T-helper 2 cell treated with Interferon-gamma antibody and Interleukin-4, amounts not matched to agents 5 μg/mL and 100 μg/mL, for 36 hours (primary cell): Measurements from ENCODE around the gene REN.

Experiments used
- DNase-seq: peaks from one replicate; pipeline ENCODE4 v3.0.0; 2021; ENCODE audit warnings: low spot score
- H3K27ac Mint-ChIP-seq: one replicate; pipeline ENCODE4 v1.8.0; 2021; ENCODE audit warnings: mild to moderate bottlenecking, mixed read lengths
- H3K27me3 Mint-ChIP-seq: one replicate; pipeline ENCODE4 v1.8.0; 2021; ENCODE audit warnings: low read depth, mixed read lengths
- H3K36me3 Mint-ChIP-seq: one replicate; pipeline ENCODE4 v1.8.0; 2021; ENCODE audit warnings: low read depth, mixed read lengths
- H3K4me1 Mint-ChIP-seq: one replicate; pipeline ENCODE4 v1.8.0; 2021; ENCODE audit warnings: low read depth, mixed read lengths
- H3K4me3 Mint-ChIP-seq: one replicate; pipeline ENCODE4 v1.8.0; 2022; ENCODE audit warnings: mild to moderate bottlenecking, moderate library complexity, mixed read lengths
- H3K9me3 Mint-ChIP-seq: one replicate; pipeline ENCODE4 v1.8.0; 2021; ENCODE audit warnings: mixed read lengths

The REN gene

DNA sequence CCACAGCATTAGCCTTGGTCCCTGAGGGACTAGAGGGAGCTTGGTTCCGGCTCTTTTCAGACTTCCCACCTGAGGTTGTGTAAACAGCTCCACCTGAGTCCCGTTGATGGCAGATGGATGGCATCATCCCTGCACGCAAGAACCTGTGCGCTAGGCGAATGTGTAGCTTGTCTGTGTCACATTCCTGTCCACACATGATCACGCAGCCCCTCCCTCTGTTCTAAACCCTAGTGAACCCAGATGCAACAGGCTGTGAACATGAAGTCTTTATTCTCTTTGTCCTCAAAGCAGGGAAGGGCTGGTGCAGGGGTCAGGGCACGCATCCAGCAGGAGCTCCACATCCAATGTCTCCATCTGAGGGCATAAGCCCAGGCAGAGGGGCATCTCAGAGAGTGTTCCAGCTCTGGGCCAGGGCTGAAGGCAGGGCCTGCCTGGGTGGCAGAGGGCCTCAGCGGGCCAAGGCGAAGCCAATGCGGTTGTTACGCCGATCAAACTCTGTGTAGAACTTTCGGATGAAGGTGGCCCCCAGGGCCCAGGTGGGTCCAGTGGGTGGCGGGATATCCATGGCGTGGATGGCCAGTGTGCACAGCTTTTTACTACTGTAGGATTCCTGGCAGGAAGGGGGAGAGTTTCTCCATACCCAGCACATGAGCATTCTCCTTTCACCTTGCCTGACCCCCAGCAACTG, 11.4 kb downstream of the REN start:
- no peaks in the 10 kb centered on the region for H3K9me3 Mint-ChIP-seq
- no peak overlapping the region for H3K4me3 Mint-ChIP-seq
- peaks cover 32% of the 10 kb centered on the region for H3K27me3 Mint-ChIP-seq

GRCh38 chr1:204153667-204154066, 12.5 kb downstream of the REN start:
- Mint-ChIP-seq H3K27ac (no peak overlapping the region), H3K4me3 (no peak overlapping the region), H3K4me1 (no peaks in the 10 kb centered on the region), H3K27me3 (peaks cover 36% of the 10 kb centered on the region), H3K36me3 (no peaks in the 10 kb centered on the region), H3K9me3 (no peaks in the 10 kb centered on the region)
- DNase-seq: no peak

More for the DNA sequence above, 11.4 kb downstream of the REN start:
- Mint-ChIP-seq H3K4me1 (no peaks in the 10 kb centered on the region), H3K27ac (no peak overlapping the region), H3K36me3 (no peaks in the 10 kb centered on the region)
- no peak for DNase-seq

DNA sequence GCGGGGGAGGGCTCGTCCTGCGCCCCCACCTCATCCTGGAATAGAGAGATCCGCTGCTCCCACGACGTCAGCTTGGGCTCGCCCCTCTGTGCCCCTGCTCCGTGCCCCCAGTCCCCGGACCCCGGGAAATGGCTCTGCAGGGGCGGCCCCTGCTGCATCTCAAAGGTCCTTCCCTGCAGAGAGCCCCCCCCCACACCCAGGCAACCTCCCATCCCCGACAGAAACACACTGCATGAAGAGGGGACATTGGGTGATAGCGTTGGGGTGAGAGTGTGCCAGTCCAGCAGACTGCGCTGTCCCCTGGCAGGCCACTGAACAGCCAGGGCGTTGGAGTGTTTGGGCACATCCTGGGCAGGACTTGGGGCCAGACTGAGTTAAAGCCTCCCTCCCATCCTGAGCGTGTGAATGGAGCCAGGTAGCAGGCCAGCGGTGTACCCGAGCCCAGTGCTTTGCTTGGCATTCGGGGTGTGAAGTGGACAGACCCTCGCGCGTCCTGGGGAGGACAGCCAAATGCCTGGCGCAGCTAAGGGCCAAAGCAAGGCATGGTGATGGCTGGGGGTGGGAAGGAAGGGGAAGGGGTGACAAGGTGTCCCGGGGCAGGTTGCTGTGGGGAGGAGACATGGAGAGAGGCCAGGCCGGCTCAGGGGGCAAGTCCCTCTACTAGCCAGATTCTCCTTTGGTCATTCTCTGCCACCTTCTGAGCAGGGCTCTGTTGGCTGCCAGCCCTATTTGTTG, 13.7 kb downstream of the REN start:
- H3K9me3 Mint-ChIP-seq: no peaks in the 10 kb centered on the region
- no peak for DNase-seq
- H3K27me3 Mint-ChIP-seq: peaks cover 36% of the 10 kb centered on the region
- no peak overlapping the region for H3K27ac Mint-ChIP-seq
- no peaks in the 10 kb centered on the region for H3K36me3 Mint-ChIP-seq
- H3K4me1 Mint-ChIP-seq: no peaks in the 10 kb centered on the region
- H3K4me3 Mint-ChIP-seq: peak overlapping the region; percentile 56

DNA sequence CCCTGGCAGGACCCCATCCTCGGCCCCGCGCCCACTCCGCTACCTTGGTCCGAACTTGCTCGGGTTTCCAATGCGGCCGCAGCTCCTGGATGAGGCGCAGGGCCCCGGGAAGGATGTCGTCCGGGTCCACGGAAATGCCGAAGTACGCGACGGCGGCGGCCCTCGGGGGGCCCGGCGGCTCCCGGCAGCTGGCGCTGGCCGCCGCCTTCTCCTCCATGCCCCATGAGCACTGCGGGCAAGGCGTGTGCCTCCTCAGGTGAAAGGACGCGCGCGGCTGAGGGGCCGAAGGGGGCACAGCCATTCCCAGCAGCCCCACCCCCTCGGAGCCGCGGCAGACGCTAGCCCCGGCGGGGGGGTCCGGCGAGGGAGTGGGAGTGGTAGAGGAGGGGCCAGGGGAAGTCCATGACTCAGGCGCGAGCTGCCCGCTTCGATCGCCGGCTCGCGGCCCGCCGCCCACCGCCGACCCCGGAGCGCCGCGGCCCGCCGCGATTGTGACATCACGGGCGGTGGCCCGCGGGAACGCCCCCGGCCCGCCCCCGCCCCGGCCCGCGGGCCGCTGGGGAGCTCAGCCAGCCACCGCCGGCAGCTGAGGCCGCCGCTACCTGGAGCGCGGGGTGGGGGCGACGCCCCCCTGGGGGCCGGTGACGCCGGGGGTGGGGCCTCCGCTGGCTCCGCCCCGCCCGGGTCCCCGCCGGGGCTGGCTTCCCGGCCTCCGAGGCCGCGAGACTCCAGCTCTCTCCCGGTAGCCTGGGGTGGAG, 14.4 kb downstream of the REN start, which contains the start of gene ETNK2:
Gene ETNK2, minus strand, starts transcription at position 493 of the 758 bp plus-strand sequence. Its CDS starts 192 bp downstream, at position 301.
- Mint-ChIP-seq H3K4me1 (no peaks in the 10 kb centered on the region), H3K36me3 (no peaks in the 10 kb centered on the region), H3K4me3 (peak within 1 kb of the TSS; percentile 62), H3K27ac (no peak within 1 kb of the TSS), H3K27me3 (peaks cover 36% of the 10 kb centered on the region), H3K9me3 (no peaks in the 10 kb centered on the region)
- peak; percentile 50 for DNase-seq

DNA sequence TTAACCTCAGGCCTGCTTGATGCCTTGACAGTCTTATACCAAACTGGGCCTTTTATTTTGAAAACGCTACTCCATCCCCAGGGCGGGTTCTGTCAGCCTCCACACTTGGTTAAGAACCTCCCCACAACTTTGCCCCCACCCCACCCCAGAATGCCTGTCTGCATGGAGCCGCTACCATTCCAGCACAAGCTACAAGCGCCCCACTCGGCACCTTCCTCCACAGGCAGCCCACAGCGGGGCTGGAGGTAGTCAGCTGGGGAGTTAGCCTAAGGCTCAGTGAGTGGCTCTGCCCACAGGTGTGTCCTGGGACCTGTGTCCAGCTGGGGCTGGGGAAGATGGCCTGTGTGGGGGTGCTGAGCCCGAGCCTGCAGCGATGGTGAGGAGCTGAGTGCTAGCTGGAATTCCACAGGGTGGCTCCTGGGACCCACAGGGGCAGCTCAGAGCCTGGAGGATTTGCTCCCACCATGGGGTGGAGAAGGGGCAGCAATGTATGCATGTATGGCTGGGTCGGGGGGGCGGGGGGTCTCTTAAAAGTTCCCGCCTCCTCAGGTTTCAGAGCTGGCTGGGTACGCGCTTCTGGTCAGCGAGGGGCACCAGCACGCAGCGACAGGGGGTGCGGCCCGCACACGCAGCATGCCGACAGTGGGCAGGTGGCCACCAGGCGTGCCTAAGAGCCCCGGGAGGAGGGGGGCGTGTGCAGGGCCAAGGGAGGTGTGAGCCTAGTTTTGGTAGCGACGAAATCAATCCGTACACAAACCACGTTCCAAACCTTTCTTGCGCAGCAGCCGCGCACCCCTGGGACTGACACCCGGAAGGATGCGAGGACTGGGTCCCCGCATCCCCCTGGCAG, 15.2 kb downstream of the REN start:
- H3K36me3 Mint-ChIP-seq: no peaks in the 10 kb centered on the region
- H3K27ac Mint-ChIP-seq: no peak overlapping the region
- no peaks in the 10 kb centered on the region for H3K9me3 Mint-ChIP-seq
- H3K27me3 Mint-ChIP-seq: peaks cover 34% of the 10 kb centered on the region
- peak overlapping the region; percentile 62 for H3K4me3 Mint-ChIP-seq
- DNase-seq: no peak
- no peaks in the 10 kb centered on the region for H3K4me1 Mint-ChIP-seq

GRCh38 chr1:204149635-204150565, 16.2 kb downstream of the REN start:
- Mint-ChIP-seq H3K9me3 (no peaks in the 10 kb centered on the region), H3K36me3 (no peaks in the 10 kb centered on the region), H3K27me3 (peaks cover 35% of the 10 kb centered on the region), H3K27ac (no peak overlapping the region), H3K4me1 (no peaks in the 10 kb centered on the region), H3K4me3 (peak overlapping the region; percentile 27)
- no peak for DNase-seq

- H3K27me3 Mint-ChIP-seq: peaks cover 30% of the 10 kb centered on the region
- no peak overlapping the region for H3K4me3 Mint-ChIP-seq
- H3K4me1 Mint-ChIP-seq: no peaks in the 10 kb centered on the region
- no peak overlapping the region for H3K27ac Mint-ChIP-seq
- H3K9me3 Mint-ChIP-seq: no peaks in the 10 kb centered on the region
- H3K36me3 Mint-ChIP-seq: no peaks in the 10 kb centered on the region
- no peak for DNase-seq
These were observed 17.0 kb downstream of the REN start for GRCh38 chr1:204149107-204149506.

- no peaks in the 10 kb centered on the region for H3K36me3 Mint-ChIP-seq
- no peak for DNase-seq
- H3K27me3 Mint-ChIP-seq: peaks cover 21% of the 10 kb centered on the region
- no peak overlapping the region for H3K27ac Mint-ChIP-seq
- no peaks in the 10 kb centered on the region for H3K9me3 Mint-ChIP-seq
- H3K4me3 Mint-ChIP-seq: no peak overlapping the region
- H3K4me1 Mint-ChIP-seq: no peaks in the 10 kb centered on the region
These were observed 18.4 kb downstream of the REN start for GRCh38 chr1:204147406-204148383.

DNA sequence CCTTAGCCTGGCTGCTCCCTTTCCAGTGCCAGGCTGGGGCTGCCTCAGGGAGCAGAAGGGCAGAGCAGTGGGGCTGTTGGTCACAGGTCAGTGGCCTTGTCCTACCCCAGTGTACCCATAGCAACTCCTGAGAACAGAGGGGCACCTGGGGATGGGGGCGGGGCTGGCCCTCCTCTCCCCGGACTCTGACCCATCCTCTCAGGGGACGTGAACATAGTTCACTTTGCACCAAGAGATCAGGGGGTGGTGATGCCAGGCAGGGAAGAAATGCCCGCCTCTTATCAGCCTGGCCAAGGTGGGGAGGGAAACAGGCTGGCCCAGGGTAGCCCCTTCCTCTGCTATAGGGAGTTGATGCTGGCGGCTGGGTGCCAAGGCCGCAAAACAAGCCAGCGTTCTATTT, 19.2 kb downstream of the REN start:
- H3K27ac Mint-ChIP-seq: no peak overlapping the region

DNA sequence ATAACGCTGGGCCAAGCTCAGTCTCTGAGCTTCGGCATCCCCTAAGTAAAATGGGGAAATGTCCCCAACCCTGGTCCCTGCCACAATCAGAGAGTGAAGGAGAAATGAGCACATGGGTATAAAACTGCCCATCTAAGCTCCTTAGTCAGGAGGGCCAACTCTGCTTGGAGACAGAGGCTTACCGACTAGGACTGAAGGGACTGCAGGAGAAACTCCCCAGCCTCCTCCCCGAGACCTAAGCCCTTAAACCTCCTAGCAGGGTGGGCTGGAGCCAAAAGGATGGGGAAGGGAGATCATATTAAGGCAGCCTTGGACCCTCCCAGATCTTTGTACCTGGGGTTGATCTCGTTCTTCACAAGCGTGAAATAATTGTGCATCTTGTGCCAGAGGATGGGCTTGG, 19.8 kb downstream of the REN start:
- Mint-ChIP-seq H3K9me3 (no peaks in the 10 kb centered on the region), H3K27me3 (peaks cover 16% of the 10 kb centered on the region), H3K4me1 (no peaks in the 10 kb centered on the region), H3K36me3 (no peaks in the 10 kb centered on the region), H3K27ac (no peak overlapping the region), H3K4me3 (no peak overlapping the region)
- no peak for DNase-seq

More for the DNA sequence above, 19.2 kb downstream of the REN start:
- Mint-ChIP-seq H3K9me3 (no peaks in the 10 kb centered on the region), H3K4me1 (no peaks in the 10 kb centered on the region), H3K27me3 (peaks cover 16% of the 10 kb centered on the region), H3K4me3 (no peak overlapping the region), H3K36me3 (no peaks in the 10 kb centered on the region)
- no peak for DNase-seq

DNA sequence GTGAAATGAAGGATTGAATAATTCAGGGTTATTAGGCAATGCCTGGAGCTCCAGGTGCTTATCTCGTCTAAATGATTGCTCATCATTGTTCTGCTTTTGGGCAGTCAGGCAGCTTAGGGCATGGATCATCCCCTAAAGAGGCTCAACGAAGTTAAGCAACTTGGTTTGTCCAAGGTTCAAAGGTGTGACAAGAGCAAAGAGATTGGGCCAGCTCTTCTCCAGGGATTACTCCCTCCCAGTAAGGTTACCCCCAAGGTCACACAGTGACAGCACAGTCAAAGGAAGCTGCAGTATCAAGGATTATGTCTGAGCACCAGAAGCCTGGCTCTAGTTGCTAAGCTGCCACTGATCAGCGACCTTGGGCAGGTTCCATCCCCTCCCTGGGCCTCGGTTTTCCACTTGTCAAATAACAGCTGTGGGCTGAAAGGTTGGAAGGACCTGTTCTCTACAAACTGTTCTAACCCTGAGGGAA, 21.1 kb downstream of the REN start:
- Mint-ChIP-seq H3K27ac (no peak overlapping the region), H3K36me3 (no peaks in the 10 kb centered on the region), H3K4me1 (no peaks in the 10 kb centered on the region), H3K4me3 (no peak overlapping the region), H3K9me3 (no peaks in the 10 kb centered on the region), H3K27me3 (peaks cover 7% of the 10 kb centered on the region)
- no peak for DNase-seq
